ENCODE data around the gene RASGEF1C. TPM values are rescaled to one million over a fixed set of nuclear protein-coding genes. Genes with fewer than 3 reads are reported as not detected.
A peak's percentile ranks its signal among the peaks of the same experiment; 100 is the strongest.

Gene RASGEF1C
- total RNA-seq, 4 donors from 2014 or later: 1.2 to 3.1 (median 2.5) TPM

GRCh38 chr5:180060192-180060591, 148.8 kb downstream of the RASGEF1C start:
- WGBS: 97% methylated on average over 7 of the region's 7 CpGs
- no peak for TF ChIP-seq POLR2A (IDR thresholded peaks at IDR 0.05; ENCODE audit: low read depth)
- TF ChIP-seq, protein P1, sequence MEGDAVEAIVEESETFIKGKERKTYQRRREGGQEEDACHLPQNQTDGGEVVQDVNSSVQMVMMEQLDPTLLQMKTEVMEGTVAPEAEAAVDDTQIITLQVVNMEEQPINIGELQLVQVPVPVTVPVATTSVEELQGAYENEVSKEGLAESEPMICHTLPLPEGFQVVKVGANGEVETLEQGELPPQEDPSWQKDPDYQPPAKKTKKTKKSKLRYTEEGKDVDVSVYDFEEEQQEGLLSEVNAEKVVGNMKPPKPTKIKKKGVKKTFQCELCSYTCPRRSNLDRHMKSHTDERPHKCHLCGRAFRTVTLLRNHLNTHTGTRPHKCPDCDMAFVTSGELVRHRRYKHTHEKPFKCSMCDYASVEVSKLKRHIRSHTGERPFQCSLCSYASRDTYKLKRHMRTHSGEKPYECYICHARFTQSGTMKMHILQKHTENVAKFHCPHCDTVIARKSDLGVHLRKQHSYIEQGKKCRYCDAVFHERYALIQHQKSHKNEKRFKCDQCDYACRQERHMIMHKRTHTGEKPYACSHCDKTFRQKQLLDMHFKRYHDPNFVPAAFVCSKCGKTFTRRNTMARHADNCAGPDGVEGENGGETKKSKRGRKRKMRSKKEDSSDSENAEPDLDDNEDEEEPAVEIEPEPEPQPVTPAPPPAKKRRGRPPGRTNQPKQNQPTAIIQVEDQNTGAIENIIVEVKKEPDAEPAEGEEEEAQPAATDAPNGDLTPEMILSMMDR (IDR thresholded peaks at IDR 0.05): no peak
- TF ChIP-seq POLR2AphosphoS5 (IDR thresholded peaks at IDR 0.05): no peak
- no peak for TF ChIP-seq EP300 (IDR thresholded peaks at IDR 0.05)
- H3K9me3 ChIP-seq: no peaks in the 10 kb centered on the region
- H3K27me3 ChIP-seq: no peaks in the 10 kb centered on the region
- H3K4me1 ChIP-seq: peaks cover 0 to 11% (median 2%) of the 10 kb centered on the region in 4 donors
- intact Hi-C loops (cut with DNase I): no loop called here
- DNase-seq (ENCODE audit: extremely low spot score): no peak
- no peak overlapping the region for H3K4me3 ChIP-seq
- H3K27ac ChIP-seq (replicated peaks in 1 of 4): no peak overlapping the region
- H3K36me3 ChIP-seq: no peaks in the 10 kb centered on the region

DNA sequence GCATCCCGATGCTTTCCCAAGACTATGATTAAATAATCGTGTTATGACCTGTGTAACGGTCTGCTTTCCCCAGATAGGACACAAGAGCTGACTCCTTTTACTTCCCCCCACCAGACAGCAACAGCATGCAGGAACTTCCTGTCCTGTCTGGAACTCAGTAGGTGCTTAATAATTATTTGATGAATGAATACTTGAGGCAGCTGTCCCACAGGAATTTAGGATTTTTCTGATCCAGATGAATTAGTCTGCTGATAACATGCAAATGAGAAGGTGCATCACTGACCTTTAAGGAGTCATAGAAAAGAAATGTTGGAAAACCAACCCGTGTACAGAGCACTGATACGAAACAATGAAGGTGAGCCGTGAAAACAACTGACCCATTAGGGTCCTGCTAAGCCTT, 149.7 kb downstream of the RASGEF1C start:
- no peak overlapping the region for H3K27ac ChIP-seq (replicated peaks in 1 of 4)
- H3K27me3 ChIP-seq: no peaks in the 10 kb centered on the region
- H3K4me3 ChIP-seq: no peak overlapping the region
- no peak for TF ChIP-seq EP300 (IDR thresholded peaks at IDR 0.05)
- no peak for TF ChIP-seq POLR2A (IDR thresholded peaks at IDR 0.05; ENCODE audit: low read depth)
- TF ChIP-seq, protein P1 (IDR thresholded peaks at IDR 0.05): no peak
- no peak for TF ChIP-seq POLR2AphosphoS5 (IDR thresholded peaks at IDR 0.05)
- 86% methylated on average over 6 of the region's 6 CpGs for WGBS
- H3K36me3 ChIP-seq: no peaks in the 10 kb centered on the region
- intact Hi-C loops (cut with DNase I): no loop called here
- no peaks in the 10 kb centered on the region for H3K9me3 ChIP-seq
- H3K4me1 ChIP-seq: peaks cover 0 to 14% (median 8%) of the 10 kb centered on the region in 4 donors
- DNase-seq (ENCODE audit: extremely low spot score): no peak

- no peak overlapping the region for H3K4me3 ChIP-seq
- intact Hi-C loops (cut with DNase I): no loop called here
- H3K4me1 ChIP-seq: peaks cover 9 to 42% (median 26%) of the 10 kb centered on the region in 4 donors
- WGBS: 96% methylated on average over 1 of the region's 1 CpG
- no peaks in the 10 kb centered on the region for H3K36me3 ChIP-seq
- no peak for TF ChIP-seq EP300 (IDR thresholded peaks at IDR 0.05)
- no peak for DNase-seq (ENCODE audit: extremely low spot score)
- no peak overlapping the region for H3K27ac ChIP-seq (replicated peaks in 1 of 4)
- no peaks in the 10 kb centered on the region for H3K27me3 ChIP-seq
- no peaks in the 10 kb centered on the region for H3K9me3 ChIP-seq
Measured at GRCh38 chr5:180056153-180056552, 152.9 kb downstream of the RASGEF1C start.

- no peaks in the 10 kb centered on the region for H3K9me3 ChIP-seq
- H3K4me3 ChIP-seq: no peak overlapping the region
- no peaks in the 10 kb centered on the region for H3K36me3 ChIP-seq
- 82% methylated on average over 6 of the region's 6 CpGs for WGBS
- intact Hi-C loops (cut with DNase I): no loop called here
- peaks cover 18 to 59% (median 33%) of the 10 kb centered on the region in 4 donors for H3K4me1 ChIP-seq
- no peak for TF ChIP-seq EP300 (IDR thresholded peaks at IDR 0.05)
- no peak for TF ChIP-seq POLR2AphosphoS5 (IDR thresholded peaks at IDR 0.05)
- no peak for TF ChIP-seq POLR2A (IDR thresholded peaks at IDR 0.05; ENCODE audit: low read depth)
- TF ChIP-seq, protein P1 (IDR thresholded peaks at IDR 0.05): no peak
- no peak for DNase-seq (ENCODE audit: extremely low spot score)
- H3K27me3 ChIP-seq: no peaks in the 10 kb centered on the region
- H3K27ac ChIP-seq (replicated peaks in 1 of 4): peak overlapping the region in 1 of 4 donors; percentile 54
Measured at GRCh38 chr5:180054226-180054625, 154.8 kb downstream of the RASGEF1C start.

DNA sequence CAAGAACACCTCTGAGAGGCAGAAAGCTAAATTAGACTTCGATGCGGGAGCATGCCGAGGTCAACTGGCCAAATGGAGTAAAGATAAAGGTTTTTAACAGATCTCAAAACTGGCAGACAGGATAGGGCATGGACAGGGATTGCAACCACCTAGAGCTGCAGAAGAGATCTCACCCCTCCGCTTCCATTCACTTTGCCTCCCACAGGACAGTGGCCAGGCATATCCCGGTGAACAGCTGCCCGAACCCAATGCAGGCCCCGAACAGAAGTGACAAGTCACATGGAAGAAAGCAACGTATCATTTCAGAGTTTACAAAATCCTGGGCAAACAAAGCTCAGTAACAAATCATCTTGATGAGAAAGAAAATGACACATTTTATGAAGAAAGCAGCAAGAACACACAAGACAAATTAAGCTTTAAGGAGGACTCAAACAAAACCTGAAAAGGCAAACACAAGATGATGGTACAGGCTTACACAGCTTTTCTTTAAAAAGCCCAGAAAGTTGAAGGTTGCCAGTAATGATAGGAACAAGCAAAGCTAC, 155.9 kb downstream of the RASGEF1C start:
- TF ChIP-seq POLR2AphosphoS5 (IDR thresholded peaks at IDR 0.05) (no peak), EP300 (IDR thresholded peaks at IDR 0.05) (no peak), POLR2A (IDR thresholded peaks at IDR 0.05; ENCODE audit: low read depth) (no peak)
- TF ChIP-seq, protein P1 (IDR thresholded peaks at IDR 0.05): no peak
- H3K36me3 ChIP-seq: no peaks in the 10 kb centered on the region
- DNase-seq (ENCODE audit: extremely low spot score): no peak
- peak overlapping the region in 1 of 4 donors; percentile 7 for H3K4me3 ChIP-seq
- H3K4me1 ChIP-seq: peaks cover 29 to 70% (median 44%) of the 10 kb centered on the region in 4 donors
- no peaks in the 10 kb centered on the region for H3K9me3 ChIP-seq
- peak overlapping the region in 2 of 4 donors; percentile 27 to 49 for H3K27ac ChIP-seq (replicated peaks in 1 of 4)
- 78% methylated on average over 8 of the region's 8 CpGs for WGBS
- intact Hi-C loops (cut with DNase I): no loop called here
- no peaks in the 10 kb centered on the region for H3K27me3 ChIP-seq
